GM19372 (cell line): Measurements from ENCODE around the gene ZC3H14.

Experiments used
- ATAC-seq: cut with Tn5 transposase; IDR thresholded peaks from one replicate; pipeline ENCODE4 v1.9.1; 2021; ENCODE audit warnings: mild to moderate bottlenecking, low read depth, moderate library complexity; ENCODE audit not compliant: unreplicated experiment

ZC3H14 gene

GRCh38 chr14:88551094-88551870, 11.6 kb upstream of the ZC3H14 start:
- ATAC-seq = peak; percentile 55

- no peak for ATAC-seq
Observed at GRCh38 chr14:88551980-88552431, 10.8 kb upstream of the ZC3H14 start.

DNA sequence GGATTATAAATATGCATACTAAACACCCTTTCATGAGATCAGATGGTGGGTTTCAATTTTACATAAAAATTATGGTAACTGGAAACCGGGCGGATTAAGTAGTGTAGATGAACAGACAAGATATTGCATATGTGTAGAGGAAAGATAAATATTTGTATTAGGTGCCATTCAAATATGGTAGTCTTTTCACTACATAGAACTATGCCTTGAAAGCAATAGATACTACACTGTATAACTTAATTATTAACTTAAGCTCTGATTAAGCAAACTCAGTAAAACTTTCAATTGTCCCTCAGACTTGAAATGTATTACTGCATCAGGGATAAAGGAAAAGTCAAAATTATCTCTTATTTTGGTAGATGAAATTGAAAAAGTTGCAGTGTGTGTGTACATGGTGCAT, 10.0 kb upstream of the ZC3H14 start:
- no peak for ATAC-seq

DNA sequence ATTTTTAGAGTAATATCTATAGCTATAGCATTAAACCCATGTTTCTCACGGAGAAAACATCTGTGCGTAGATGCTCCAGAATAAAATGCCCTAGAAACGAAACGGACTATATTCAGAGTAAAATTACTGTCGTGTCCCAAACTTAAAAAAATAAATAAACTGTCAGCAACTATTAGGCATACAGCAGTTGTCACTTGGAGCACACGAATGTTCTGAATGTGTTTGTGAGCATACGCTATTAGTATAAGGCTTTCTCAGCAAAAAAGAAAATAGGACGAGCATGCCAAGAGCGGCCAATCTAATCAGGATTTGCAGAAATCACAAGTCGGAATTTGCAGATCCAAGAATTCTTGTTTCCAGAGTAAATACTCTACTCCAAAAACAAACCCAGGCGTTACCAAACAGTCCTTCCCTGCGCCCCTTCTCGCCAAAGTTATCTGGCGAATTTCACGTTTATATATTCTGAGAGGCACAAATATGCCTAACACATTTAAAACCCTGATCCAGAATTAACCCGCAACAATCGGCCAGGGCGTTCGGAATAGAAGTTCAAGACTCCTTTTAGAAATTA, 8.9 kb upstream of the ZC3H14 start:
- ATAC-seq = no peak

DNA sequence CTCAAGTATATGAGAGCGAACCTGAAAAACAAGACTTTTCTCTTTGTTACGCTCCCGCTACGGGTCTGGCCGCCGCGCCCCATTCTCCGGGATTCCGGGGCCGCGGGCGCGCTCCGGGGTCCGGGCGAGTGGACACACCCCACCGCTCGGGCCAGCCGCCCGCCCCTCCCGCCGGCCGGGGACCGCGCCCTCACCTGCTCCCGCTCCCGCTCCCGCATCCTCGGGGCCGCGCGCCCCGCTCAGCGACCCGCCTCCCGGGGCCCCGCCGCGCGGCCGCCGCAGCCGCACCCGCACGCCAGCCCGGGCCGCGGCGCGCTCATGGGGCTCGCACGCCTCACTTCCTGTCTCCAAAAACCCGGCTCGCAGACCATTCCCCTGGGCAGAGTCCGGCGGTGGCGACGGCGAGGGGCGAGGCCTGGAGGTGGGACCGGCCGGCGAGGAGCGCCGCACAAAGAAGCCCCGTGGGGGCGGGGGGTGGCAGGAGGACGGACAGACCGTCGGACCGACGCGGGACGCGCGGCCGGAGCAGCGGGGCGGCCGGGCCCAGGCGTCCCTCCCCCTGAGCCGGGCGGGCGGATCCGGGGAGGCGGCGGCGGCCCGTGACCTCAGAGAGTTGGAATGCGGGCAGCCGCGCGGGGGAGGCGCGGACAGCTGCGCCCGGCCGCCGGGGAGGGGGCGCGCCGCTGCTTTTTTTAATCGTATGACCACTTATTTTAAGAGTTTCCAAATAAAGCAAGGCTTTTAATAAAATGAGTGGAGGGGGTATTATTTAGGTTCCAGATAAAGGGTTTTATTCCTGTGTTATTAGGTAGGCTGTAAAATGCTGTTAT, 8.2 kb upstream of the ZC3H14 start, which contains the start of gene PTPN21:
PTPN21 (minus strand) TSS at position 551 of the 830 bp plus-strand sequence. CDS start 4,590 bp downstream, outside the sequence.
- ATAC-seq = no peak

DNA sequence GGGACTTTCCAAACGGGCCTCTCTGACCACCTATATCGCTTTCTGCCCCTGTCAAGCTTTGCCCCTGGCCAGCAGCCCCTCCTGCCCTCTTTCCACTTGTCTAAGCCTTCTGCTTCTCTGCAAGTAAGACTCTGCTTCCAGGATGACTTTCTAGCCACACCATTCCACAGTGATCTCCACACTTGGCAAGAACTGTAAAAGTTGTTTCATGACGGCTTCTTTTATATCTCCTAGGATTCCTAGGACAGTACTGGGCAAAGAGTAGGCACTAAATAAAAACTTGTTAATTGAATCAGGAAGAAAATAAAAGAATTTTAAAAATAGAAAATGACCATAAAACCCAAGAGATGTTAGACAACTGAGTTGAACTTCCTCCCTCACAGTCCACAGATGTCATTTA, 6.3 kb upstream of the ZC3H14 start:
- ATAC-seq = no peak

DNA sequence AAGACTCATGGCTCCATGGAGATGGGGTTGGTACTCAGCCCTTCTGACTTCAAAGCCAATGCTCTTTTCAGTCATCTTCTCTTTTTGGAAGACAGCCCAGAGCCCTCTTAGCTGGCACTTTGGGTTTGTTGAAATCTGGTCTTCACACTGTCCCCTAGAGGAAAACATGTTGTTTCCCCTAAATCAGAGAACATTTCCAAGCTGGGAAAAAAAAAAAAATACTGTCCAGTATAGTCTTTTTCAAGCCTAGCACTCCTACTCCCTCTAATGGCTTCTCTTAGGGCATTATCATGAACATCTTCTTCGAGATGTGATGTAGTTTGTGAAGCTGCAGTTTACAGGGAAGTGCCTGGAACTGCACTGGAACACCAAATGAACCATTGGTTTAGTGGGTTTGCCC, 3.0 kb upstream of the ZC3H14 start:
- no peak for ATAC-seq

GRCh38 chr14:88562532-88562830, 356 bp upstream of the ZC3H14 start:
- ATAC-seq = no peak

GRCh38 chr14:88563845-88564244, 1.0 kb downstream of the ZC3H14 start:
- ATAC-seq = no peak

DNA sequence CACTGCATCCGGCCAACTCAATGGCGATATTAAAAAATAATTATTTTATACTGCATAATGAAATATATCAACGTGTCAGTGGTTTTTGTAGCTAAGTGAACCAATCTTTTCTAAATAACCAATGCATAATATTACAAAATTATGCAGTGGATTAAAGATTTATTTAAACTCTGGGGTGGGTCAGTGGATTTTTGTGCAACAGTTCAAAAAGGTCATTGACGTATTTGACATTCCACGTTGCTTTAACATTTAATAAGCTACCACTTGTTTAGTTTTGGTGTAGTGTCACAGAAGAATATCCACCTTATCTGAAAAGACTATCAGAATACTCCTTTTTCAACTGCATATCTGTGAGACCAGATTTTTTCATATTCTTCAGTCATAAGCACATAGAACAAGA, 2.6 kb downstream of the ZC3H14 start:
- ATAC-seq = no peak

DNA sequence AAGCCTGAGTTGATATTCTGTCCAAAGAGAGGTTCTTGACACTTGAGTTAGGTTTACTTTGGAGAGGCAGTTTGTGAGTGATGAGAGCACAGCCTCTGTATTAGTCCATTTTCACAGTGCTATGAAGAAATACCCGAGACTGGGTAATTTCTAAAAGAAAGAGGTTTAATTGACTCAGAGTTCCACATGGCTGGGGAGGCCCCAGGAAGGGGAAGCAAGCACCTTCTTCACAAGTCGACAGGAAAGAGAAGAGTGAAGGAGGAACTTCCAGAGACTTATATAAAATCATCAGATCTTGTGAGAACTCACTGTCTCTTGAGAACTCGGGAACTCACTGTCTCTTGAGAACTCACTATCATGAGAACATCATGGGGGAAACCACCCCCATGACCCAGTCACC, 5.4 kb downstream of the ZC3H14 start:
- no peak for ATAC-seq

- ATAC-seq = no peak
Observed at GRCh38 chr14:88572117-88572516, 9.3 kb downstream of the ZC3H14 start.

GRCh38 chr14:88576222-88576621, 13.4 kb downstream of the ZC3H14 start:
- ATAC-seq = no peak

DNA sequence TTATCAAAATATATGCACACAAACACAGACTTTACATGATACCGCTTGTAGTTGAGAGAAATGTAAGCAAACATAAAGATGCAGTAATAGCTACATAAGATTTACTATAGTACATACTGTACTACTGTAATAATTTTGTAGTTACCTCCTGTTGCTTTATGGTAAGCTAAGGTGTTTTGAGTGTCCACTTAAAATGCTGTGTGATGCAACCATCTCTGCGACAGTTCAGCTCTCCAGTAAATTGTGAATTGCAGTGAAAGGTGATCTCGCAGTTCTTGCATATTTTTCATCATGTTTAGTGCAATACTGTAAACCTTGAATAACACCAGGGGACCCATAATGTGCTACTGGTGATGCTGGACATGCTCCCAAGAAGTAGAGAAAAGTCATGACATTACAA, 21.6 kb downstream of the ZC3H14 start:
- ATAC-seq = no peak

GRCh38 chr14:88588081-88588480, 25.2 kb downstream of the ZC3H14 start:
- no peak for ATAC-seq

DNA sequence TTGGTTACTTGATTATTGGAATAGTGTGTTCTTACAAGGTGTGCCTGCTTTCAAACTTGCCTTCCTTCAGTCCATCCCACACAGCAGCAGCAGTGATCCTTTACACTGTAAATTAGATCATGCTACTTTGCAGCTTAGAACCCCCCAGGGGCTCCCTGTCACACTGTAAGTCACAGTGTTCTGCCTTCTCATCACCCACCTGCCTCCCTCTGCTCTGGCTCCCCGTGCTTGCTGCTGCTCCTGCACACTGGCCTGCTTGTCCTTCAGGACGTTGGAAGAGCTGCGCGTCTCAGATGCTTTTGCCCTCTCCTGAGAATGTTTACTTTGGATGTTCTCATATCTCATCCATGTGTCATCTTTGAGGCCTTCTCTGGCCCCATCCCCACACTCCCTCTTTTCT, 27.3 kb downstream of the ZC3H14 start:
- ATAC-seq = no peak

DNA sequence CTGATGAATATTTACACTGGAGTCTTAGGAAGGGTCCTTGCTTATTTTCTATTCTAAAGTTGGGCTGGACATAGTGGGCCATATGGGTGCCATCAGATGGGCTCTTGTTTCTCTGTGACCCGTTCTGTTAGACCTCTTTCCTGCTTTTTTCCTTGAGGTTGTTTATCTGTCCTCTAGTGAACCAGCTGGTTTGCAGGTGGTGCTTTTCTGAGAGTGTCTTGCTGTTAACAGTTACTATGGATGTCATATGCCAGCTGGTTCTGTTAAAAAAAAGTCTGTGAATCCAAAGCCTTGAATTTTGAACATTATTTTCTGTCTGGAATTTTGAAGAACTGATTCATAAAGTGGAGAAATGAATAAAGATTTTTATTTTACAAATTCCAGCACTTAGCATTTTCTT, 29.2 kb downstream of the ZC3H14 start:
- ATAC-seq = no peak

GRCh38 chr14:88597038-88597437, 34.2 kb downstream of the ZC3H14 start:
- no peak for ATAC-seq

GRCh38 chr14:88597601-88598000, 34.8 kb downstream of the ZC3H14 start:
- no peak for ATAC-seq

- no peak for ATAC-seq
Observed at GRCh38 chr14:88598097-88598675, 35.3 kb downstream of the ZC3H14 start.

DNA sequence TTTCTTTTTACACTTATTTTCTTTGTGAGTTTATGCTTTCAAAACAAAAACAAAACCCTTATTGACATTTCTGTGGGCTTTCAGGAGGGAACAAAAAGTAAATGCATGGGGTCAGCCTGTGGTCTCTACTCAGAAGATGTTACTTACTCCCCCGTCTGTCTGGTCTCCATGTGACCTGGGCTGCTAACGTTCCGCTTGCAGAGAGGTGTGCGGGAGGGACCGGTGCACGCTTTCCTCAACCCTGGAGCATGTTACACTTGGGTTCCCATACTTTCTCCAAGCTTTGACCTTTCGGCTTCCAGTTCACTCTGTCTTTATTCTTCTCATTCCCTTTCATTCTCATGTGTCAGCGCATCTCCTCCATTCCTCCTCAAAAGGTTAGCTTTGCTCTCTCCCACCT, 36.5 kb downstream of the ZC3H14 start:
- ATAC-seq = peak; percentile 37
